ENCODE measurements around the gene BCL2L12.

Gene BCL2L12

GRCh38 chr19:49687150-49687549 is 21.4 kb downstream of the BCL2L12 start:
- CTCF ChIA-PET: interaction anchor here (0.6 kb wide), 1 partner anchor 62 kb away, joined by 9 read pairs; no protein-coding TSS in a partner anchor
- POLR2A ChIA-PET: no interaction called here
- TF ChIP-seq HDGF (IDR thresholded peaks at IDR 0.05; ENCODE audit: borderline replicate concordance) (no peak), ZNF384 (IDR thresholded peaks at IDR 0.05) (no peak), TARDBP (IDR thresholded peaks at IDR 0.05) (no peak), CTBP1 (IDR thresholded peaks at IDR 0.05; ENCODE audit: borderline replicate concordance) (no peak), FOXK2 (IDR thresholded peaks at IDR 0.05) (no peak), NFRKB (IDR thresholded peaks at IDR 0.05) (no peak), ELF4 (IDR thresholded peaks at IDR 0.05) (no peak), L3MBTL2 (conservative IDR thresholded peaks at IDR 0.05) (no peak)
- DNase-seq (ENCODE audit: extremely low spot score): no peak

GRCh38 chr19:49687566-49688316 is 22.0 kb downstream of the BCL2L12 start:
- ChIA-PET CTCF (no interaction called here), POLR2A (no interaction called here)
- no peak for DNase-seq (ENCODE audit: extremely low spot score)
- TF ChIP-seq BHLHE40 (IDR thresholded peaks at IDR 0.05; ENCODE audit: borderline replicate concordance): no peak
- no peak for TF ChIP-seq SUZ12 (IDR thresholded peaks at IDR 0.05)
- TF ChIP-seq FOXK2 (IDR thresholded peaks at IDR 0.05): no peak
- TF ChIP-seq LEF1 (IDR thresholded peaks at IDR 0.05; ENCODE audit: borderline replicate concordance): no peak
- no peak for TF ChIP-seq FOXM1 (IDR thresholded peaks at IDR 0.05; ENCODE audit: borderline replicate concordance)
- no peak for TF ChIP-seq ELF4 (IDR thresholded peaks at IDR 0.05)
- no peak for TF ChIP-seq SP1 (IDR thresholded peaks at IDR 0.05)
- TF ChIP-seq L3MBTL2 (conservative IDR thresholded peaks at IDR 0.05): no peak
- no peak for TF ChIP-seq FOXA1 (IDR thresholded peaks at IDR 0.05)
- TF ChIP-seq PKNOX1 (IDR thresholded peaks at IDR 0.05): no peak
- TF ChIP-seq CTBP1 (IDR thresholded peaks at IDR 0.05; ENCODE audit: borderline replicate concordance): no peak
- TF ChIP-seq TARDBP (IDR thresholded peaks at IDR 0.05): no peak
- TF ChIP-seq ARNT (IDR thresholded peaks at IDR 0.05): no peak
- TF ChIP-seq NFRKB (IDR thresholded peaks at IDR 0.05): no peak
- TF ChIP-seq ZNF384 (IDR thresholded peaks at IDR 0.05): no peak
- TF ChIP-seq HDGF (IDR thresholded peaks at IDR 0.05; ENCODE audit: borderline replicate concordance): no peak

- POLR2A ChIA-PET: interaction anchor here (1.0 kb wide), 1 partner anchor 29 kb away, joined by 4 read pairs; no protein-coding TSS in a partner anchor
- no peak for DNase-seq (ENCODE audit: extremely low spot score)
- TF ChIP-seq ELF4 (IDR thresholded peaks at IDR 0.05) (no peak), NFRKB (IDR thresholded peaks at IDR 0.05) (no peak), SUZ12 (IDR thresholded peaks at IDR 0.05) (no peak), FOXA1 (IDR thresholded peaks at IDR 0.05) (no peak), CTBP1 (IDR thresholded peaks at IDR 0.05; ENCODE audit: borderline replicate concordance) (no peak), FOXK2 (IDR thresholded peaks at IDR 0.05) (no peak), FOXM1 (IDR thresholded peaks at IDR 0.05; ENCODE audit: borderline replicate concordance) (no peak)
- CTCF ChIA-PET: interaction anchor here (0.6 kb wide), 1 partner anchor 9 kb away, joined by 3 read pairs; no protein-coding TSS in a partner anchor
Measured at GRCh38 chr19:49688531-49689132, 22.9 kb downstream of the BCL2L12 start.

GRCh38 chr19:49689133-49690078 is 23.7 kb downstream of the BCL2L12 start, which contains the start of gene ADM5:
Gene ADM5, plus strand, starts transcription at chr19:49689594. Its CDS starts 244 bp downstream, at chr19:49689838.
- CTCF ChIA-PET: interaction anchor here (0.7 kb wide), 1 partner anchor 14 kb away, joined by 4 read pairs; no protein-coding TSS in a partner anchor
- no peak for TF ChIP-seq PKNOX1 (IDR thresholded peaks at IDR 0.05)
- TF ChIP-seq ZNF384 (IDR thresholded peaks at IDR 0.05): no peak
- TF ChIP-seq TARDBP (IDR thresholded peaks at IDR 0.05): no peak
- TF ChIP-seq SUZ12 (IDR thresholded peaks at IDR 0.05): no peak
- TF ChIP-seq LEF1 (IDR thresholded peaks at IDR 0.05; ENCODE audit: borderline replicate concordance): no peak
- TF ChIP-seq L3MBTL2 (conservative IDR thresholded peaks at IDR 0.05): no peak
- no peak for TF ChIP-seq BHLHE40 (IDR thresholded peaks at IDR 0.05; ENCODE audit: borderline replicate concordance)
- no peak for TF ChIP-seq SP1 (IDR thresholded peaks at IDR 0.05)
- TF ChIP-seq ELF4 (IDR thresholded peaks at IDR 0.05): no peak
- TF ChIP-seq FOXM1 (IDR thresholded peaks at IDR 0.05; ENCODE audit: borderline replicate concordance): no peak
- no peak for TF ChIP-seq FOXK2 (IDR thresholded peaks at IDR 0.05)
- POLR2A ChIA-PET: interaction anchor here (1.0 kb wide), 1 partner anchor 28 kb away, joined by 4 read pairs; no protein-coding TSS in a partner anchor
- no peak for DNase-seq (ENCODE audit: extremely low spot score)

GRCh38 chr19:49690079-49690655 is 24.4 kb downstream of the BCL2L12 start:
- DNase-seq (ENCODE audit: extremely low spot score): no peak
- ChIA-PET POLR2A (interaction anchor here (1.0 kb wide), 1 partner anchor 27 kb away, joined by 4 read pairs; no protein-coding TSS in a partner anchor), CTCF (interaction anchor here (0.7 kb wide), 1 partner anchor 14 kb away, joined by 4 read pairs; no protein-coding TSS in a partner anchor)
- TF ChIP-seq TARDBP (IDR thresholded peaks at IDR 0.05) (no peak), PKNOX1 (IDR thresholded peaks at IDR 0.05) (no peak), BHLHE40 (IDR thresholded peaks at IDR 0.05; ENCODE audit: borderline replicate concordance) (no peak), LEF1 (IDR thresholded peaks at IDR 0.05; ENCODE audit: borderline replicate concordance) (no peak), CTBP1 (IDR thresholded peaks at IDR 0.05; ENCODE audit: borderline replicate concordance) (no peak), HDGF (IDR thresholded peaks at IDR 0.05; ENCODE audit: borderline replicate concordance) (no peak), FOXM1 (IDR thresholded peaks at IDR 0.05; ENCODE audit: borderline replicate concordance) (no peak), FOXK2 (IDR thresholded peaks at IDR 0.05) (no peak), NFRKB (IDR thresholded peaks at IDR 0.05) (no peak), ZNF384 (IDR thresholded peaks at IDR 0.05) (no peak), L3MBTL2 (conservative IDR thresholded peaks at IDR 0.05) (no peak), ARNT (IDR thresholded peaks at IDR 0.05) (no peak), FOXA1 (IDR thresholded peaks at IDR 0.05) (no peak)
